GM12801 (cell line): Measurements from ENCODE around the gene TMCO5A.

Source experiments
- CTCF ChIP-seq: IDR thresholded peaks from one replicate; pipeline ENCODE4 v1.5.1; 2011; ENCODE audit warnings: control low read depth; ENCODE audit not compliant: insufficient read length; ENCODE audit errors: extremely low read depth

The TMCO5A gene

DNA sequence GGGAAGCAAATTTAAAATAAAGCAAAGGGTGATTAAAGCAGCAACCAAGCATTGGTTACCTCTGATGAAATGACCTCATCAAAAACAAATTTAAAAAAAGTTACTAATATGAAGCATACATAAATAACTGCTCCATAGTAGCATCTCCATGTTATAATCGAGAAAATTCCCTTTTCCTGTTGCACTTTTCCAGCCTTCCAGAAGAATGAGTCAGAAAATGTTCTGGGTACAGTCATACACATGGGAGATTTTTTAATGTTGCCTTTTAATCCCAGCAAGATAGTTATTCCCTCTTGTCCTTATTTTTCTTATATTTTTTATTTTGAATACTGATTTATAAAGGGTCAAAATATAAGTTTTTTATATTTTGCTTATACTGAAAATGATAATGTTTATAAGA lies 2.6 kb upstream of the TMCO5A start:
- no peak for TF ChIP-seq CTCF

GRCh38 chr15:37932549-37932948 lies 1.9 kb upstream of the TMCO5A start:
- TF ChIP-seq CTCF, result no peak

GRCh38 chr15:37933666-37934065 lies 774 bp upstream of the TMCO5A start:
- TF ChIP-seq CTCF, result no peak

- TF ChIP-seq CTCF, result no peak
Measured at GRCh38 chr15:37940876-37941275, 6.4 kb downstream of the TMCO5A start.

DNA sequence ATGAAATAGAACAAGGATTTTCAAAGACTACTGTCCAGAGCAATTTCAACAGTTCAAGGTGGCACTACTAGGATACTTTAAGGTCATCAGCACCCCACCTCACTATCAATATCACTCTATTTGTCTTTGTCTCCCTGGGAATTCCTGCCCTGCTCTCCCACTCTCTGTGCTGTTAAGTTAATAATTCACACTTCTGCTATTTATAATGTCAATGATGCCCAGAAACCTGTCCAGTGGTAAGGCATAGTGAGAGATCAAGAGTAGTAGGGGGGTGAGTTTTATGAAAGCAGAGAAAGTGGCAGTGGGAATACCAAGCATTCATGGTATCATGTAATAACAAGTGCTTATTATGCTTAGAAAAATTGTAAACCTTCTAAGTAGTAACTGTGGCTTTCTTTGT lies 7.3 kb downstream of the TMCO5A start:
- TF ChIP-seq CTCF, result no peak

- no peak for TF ChIP-seq CTCF
Measured at GRCh38 chr15:37951999-37952398, 17.6 kb downstream of the TMCO5A start.

GRCh38 chr15:37967788-37968187 lies 33.3 kb downstream of the TMCO5A start:
- no peak for TF ChIP-seq CTCF

DNA sequence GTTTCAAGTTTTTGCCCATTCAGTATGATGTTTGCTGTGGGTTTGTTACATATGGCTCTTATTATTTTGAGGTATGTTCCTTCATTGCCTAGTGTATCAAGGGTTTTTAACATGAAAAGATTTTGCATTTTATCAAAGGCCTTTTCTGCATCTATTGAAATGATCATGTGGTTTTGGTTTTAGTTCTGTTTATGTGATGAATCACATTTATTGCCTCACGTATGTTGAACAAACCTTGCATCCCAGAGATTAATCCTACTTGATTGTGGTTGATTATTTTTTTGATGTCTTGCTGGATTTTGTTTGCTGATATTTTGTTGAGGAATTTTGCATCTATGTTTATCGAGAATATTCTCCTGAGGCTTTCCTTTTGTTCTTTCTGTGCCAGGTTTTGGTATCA lies 39.4 kb downstream of the TMCO5A start:
- no peak for TF ChIP-seq CTCF
